Activated CD8-positive, alpha-beta memory T cell treated with anti-CD3 and anti-CD28 coated beads, Interleukin-2, amount 50 U/mL, for 24 hours (primary cell): ENCODE data around the gene TCOF1.

Experiments used
- DNase-seq: peaks from one replicate; pipeline ENCODE4 v3.0.0-alpha.2; 2020; ENCODE audit errors: extremely low read depth

TCOF1 gene

DNA sequence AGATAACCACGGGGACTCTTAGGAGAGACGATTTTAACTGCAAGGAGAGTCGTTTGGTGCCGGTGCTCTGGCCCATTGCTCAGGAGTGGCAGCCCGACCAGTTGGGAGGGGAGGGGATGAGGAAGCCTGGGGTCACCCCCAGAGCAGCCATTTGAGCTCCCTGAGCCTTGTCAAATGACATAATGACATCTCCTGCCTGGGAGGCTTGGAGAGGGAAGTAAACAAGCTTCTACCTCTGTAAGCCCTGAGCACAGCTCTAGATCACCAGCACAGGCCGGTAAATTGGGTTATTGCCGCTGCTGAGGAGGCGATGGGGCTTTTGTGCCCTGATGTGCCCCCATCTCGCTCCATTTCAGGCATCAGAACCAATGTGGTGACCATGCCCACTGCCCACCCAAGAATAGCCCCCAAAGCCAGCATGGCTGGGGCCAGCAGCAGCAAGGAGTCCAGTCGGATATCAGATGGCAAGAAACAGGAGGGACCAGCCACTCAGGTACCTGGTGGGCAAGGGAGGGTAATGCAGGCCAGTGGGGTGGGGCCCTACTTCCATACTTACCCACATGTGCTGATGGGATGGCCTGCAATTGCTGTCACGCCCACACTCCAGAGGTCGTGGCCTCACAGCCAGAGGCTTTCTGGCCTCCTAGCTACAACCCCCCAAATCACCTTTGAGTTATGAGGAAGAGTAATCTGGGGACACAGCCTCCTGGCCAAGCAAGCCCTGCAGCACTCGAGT, 32.2 kb downstream of the TCOF1 start:
- no peak for DNase-seq

DNA sequence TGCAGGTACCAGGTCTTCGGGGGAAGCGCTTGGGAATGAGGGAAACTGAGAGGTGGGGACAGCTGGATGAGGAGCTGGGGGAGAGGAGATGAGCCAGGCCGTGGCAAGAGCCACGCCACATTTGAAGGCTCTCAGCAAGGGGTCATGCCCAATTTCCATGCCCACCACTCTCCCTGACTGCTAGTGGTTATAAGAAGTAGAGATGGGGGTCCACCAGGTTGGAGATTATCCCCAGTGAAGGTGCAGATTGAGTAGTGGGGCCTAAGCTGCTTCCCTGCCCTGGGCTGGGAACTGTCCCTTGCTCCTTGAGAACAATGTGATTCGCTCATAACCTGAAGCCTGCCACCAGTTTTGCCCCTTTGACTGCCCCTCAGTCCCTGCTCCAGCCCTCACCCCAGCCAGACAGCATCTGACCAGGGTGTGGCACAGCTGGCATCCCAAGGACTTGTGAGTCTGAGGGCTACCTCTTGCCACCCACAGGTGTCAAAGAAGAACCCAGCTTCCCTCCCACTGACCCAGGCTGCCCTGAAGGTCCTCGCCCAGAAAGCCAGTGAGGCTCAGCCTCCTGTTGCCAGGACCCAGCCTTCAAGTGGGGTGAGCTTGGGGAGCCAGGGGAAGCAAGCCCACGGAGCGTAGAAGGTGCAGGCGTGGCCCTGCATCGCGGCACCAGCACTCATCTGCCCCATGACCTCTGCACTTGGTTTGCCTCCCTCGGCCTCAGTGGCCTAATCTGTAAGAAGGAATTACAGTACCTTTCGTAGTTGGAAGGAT, 33.8 kb downstream of the TCOF1 start:
- no peak for DNase-seq

DNA sequence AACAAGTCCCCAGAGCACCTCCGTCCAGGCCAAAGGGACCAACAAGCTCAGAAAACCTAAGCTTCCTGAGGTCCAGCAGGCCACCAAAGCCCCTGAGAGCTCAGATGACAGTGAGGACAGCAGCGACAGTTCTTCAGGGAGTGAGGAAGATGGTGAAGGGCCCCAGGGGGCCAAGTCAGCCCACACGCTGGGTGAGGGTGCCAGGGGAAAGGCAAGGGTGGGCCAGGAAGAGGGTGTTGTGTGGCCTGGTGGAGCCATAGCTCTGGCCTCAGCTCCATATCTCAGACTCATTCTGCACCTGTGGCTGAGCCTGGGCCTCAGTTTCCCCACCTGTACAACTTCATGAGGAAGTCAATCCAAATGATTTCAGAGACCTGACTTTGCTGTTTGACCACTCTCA, 34.5 kb downstream of the TCOF1 start:
- no peak for DNase-seq

DNA sequence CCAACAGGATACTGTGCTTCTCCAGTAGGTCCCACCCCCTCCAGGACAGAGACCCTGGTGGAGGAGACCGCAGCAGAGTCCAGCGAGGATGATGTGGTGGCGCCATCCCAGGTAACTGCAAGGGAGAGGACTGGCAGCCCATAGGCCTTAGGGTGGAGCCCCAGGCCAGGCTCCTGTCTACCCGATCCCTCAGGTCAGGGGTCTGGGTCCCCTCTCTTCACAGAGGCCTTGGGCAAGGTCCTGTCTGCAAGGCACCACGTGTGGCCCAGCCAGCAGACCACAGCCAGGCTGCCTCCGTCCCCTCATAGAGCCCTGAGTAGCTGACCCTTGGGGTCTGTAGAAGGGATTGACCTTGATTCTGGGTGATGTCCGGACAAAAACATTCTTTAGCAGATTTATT, 35.2 kb downstream of the TCOF1 start:
- no peak for DNase-seq

DNA sequence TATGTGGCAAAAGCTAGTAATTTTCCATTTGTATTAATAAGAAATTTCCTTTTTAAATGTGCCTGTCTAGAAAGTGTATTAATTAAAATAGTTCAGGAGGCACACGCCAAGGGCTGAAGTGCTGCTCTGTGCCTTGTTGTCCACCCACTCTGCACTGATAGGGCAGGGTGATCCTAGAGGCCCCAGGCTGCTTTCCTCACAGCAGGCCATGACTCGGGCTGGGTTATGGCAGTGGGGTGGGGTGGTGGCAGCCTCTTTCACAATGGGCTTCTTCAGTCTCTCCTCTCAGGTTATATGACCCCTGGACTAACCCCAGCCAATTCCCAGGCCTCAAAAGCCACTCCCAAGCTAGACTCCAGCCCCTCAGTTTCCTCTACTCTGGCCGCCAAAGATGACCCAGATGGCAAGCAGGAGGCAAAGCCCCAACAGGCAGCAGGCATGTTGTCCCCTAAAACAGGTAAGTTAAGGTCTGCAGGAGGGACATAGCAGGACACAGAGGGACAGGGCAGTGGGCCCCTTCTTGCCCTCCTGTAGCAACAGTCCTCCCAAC, 35.7 kb downstream of the TCOF1 start:
- no peak for DNase-seq

DNA sequence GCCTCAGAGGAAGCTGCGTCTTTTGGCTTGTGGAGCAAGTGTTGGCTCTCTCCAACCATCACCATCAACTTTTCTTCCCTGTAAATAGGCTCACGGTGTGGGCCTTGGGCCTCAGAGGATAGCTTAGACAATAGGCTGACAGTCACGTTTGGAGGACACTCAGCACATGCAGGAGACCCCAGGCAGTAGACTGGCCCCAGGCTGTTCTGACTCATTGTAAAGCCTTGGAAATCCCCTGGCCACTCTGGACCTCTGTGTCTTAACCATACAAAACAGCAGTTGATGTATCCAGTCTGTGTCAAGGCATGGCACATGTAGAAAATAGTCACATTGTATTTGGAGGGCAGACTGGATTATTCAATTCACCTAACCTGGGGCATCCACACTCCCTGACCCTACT, 36.6 kb downstream of the TCOF1 start:
- no peak for DNase-seq

DNA sequence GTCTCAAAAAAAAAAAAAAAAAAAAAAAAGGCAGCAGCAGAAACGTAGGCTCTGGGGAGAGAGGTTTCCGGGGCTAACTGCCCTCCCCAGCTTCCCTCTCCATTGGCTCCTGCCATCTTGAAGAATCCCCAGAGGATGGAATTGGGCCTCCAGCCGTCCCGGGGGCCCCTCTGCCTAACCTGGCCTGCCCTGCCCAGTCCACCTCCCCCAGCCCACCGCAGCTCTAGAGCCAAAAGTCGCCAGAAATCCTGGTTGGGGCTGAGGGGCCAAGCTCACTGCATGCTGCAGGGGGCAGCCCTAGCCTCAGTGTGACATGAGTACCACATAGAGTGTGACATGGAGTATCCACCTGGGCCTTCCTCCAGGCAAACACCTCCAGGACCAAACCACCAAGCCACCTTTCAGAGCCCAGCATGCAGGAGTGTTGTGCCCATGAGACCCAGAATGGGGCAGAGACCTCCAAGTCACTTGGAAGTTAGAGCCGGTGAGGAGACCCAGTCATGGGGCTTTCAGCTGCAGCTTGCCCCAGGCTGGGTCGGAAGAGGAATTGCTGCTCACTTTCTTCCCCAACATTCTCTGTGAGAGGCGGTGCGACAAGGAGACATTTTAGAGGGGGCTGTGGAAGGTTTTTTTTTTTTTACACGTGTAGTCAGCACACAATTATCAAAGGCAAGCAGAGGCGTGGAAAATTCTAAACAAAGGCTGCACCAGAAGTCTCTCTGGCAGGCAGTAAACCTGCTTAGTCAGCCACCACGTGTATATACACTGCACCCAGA, 37.6 kb downstream of the TCOF1 start:
- no peak for DNase-seq

DNA sequence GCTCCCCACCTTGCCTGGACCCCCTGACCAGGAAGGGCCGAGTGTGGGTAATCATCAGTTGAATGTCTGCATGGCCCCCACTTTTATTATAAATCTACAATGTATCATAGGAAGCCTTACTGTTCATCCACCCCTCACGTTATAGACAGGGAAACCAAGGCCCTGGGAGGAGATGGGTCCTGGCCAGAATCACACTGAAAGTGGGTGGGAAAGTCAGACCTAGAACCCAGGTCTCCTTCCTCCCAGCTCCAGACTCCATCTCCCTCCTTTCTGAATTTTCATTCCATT, 38.1 kb downstream of the TCOF1 start:
- DNase-seq: no peak

DNA sequence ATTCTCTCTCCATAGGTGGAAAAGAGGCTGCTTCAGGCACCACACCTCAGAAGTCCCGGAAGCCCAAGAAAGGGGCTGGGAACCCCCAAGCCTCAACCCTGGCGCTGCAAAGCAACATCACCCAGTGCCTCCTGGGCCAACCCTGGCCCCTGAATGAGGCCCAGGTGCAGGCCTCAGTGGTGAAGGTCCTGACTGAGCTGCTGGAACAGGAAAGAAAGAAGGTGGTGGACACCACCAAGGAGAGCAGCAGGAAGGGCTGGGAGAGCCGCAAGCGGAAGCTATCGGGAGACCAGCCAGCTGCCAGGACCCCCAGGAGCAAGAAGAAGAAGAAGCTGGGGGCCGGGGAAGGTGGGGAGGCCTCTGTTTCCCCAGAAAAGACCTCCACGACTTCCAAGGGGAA, 38.8 kb downstream of the TCOF1 start:
- DNase-seq: no peak

DNA sequence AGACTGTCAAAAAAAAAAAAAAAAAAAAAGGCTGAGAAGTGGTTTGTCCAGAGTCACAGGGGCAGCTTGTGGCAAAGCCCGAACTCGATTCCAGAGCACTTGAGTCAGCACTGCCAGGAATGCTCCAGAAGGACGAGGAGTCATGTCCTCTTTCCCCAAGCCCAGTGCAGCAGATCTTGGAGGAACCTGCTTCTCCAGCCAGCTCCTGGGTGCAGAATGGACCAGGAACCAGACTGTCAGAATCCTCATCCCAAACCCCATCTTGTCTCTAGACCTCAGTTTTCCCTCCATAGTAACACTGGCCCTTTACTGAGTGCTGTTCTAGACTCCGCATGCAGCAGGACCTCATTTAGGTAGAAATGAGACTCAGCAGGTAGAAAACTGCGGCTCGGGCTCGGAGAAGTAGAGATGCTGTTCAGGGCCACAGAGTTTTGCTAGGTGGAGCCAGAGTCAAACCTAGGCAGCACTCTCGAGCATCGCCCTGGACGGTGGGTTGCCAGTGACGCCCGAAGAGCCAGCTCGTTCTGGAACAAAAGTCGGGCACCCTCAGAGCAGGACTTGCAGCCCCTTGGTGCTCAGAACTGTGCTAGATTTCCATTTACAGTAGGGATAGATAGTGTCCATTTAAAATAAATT, 39.8 kb downstream of the TCOF1 start:
- DNase-seq: no peak

DNA sequence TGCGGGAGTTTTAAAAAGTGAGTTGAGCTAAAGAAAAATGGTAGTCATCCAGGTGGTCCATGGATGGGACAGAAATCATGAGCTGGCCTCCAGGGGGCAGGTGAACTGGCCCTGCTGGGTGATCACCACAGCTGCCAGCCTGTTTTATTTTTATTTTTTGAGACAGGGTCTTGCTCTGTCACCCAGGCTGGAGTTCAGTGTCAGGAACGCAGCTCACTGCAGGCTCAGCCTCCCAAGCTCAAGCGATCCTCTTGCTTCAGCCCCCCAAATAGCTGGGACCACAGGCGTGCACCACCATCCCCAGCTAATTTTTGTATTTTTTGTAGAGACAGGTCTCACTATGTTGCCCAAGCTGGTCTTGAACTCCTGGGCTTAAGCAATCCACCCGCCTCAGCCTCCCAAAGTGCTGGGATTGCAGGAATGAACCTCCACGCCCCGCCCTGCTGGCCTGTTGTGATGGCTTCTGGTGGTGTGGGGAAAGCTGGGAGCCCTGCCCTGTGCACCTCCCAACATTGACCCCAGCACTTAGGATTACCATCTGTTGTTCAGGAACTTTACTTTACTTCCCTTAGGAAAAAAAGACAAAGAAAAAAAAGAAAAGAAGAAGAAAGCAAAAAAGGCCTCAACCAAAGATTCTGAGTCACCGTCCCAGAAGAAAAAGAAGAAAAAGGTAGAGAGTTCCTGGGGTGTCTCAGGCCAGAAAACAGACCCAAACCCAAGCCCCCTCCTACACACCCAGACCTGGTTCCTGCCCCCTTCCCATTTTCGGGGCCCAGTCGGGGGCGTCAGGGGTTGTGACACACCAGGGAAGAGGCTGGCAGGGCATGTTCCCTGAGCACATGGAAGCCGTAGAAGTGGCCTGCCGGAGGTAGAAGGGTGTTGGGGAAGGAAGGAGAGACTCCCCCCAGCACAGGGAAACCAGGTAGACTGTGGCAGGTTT, 40.6 kb downstream of the TCOF1 start:
- no peak for DNase-seq

DNA sequence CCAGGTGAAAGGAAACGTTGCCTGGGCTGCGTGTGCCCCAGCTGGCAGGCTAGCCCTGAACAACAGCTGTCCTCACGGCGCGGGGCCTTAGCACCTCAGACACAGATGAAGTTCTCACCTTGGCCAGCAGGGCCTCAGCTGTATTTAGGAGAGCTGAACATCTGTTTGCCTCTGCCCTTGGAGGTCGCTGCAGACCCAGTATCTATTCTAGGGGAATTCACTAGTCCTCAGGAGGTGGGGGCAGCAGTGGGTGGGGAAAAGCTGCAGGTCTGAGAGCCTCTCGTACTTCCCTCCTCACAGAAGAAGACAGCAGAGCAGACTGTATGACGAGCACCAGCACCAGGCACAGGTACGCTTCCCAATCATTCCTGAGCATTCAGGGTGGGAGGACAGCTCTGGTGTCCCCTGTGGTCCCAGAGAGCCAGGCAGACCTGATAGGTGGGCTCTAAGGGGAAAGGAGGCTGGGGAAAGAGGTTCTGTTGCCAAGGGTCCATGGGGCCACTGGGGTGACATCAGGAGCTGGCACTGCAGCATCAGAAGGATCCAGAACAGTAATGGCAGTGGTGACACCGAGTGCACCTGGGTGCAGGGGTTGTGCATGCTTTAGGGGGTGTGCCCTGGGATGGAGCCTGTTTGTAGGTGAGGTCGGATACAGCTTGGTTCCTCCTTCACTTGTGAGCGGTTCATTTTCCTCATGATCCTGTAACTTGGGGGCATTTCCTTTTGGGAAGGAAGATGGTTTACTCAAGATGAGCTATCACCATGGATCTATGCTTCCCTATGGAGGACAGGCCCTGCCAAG, 41.4 kb downstream of the TCOF1 start:
- DNase-seq: no peak

DNA sequence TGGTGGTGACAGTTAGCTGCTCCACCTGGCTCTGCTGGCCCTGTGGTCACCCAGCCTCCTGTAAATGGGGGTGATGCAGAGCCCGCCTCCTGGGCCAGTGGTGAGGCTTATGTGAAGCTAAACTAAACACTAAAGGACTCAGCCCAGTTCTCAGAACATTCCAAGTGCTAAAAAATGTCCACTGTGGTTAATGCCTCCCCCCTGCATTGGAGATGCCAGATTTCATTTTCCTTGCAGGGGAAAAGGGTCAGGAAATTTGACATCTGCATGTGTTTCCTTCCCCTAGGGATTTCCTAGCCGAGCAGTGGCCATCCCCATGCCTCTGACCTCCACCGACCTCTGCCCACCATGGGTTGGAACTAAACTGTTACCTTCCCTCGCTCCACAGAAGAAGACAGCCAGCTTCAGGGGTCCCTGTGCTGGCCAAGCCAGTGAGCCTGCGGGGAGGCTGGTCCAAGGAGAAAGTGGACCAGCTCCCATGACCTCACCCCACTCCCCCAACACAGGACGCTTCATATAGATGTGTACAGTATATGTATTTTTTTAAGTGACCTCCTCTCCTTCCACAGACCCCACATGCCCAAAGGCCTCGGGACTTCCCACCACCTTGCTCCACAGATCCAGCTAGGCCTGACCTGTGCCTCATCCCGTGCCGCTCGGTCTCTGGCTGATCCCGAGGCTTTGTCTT, 42.2 kb downstream of the TCOF1 start:
- DNase-seq: no peak

DNA sequence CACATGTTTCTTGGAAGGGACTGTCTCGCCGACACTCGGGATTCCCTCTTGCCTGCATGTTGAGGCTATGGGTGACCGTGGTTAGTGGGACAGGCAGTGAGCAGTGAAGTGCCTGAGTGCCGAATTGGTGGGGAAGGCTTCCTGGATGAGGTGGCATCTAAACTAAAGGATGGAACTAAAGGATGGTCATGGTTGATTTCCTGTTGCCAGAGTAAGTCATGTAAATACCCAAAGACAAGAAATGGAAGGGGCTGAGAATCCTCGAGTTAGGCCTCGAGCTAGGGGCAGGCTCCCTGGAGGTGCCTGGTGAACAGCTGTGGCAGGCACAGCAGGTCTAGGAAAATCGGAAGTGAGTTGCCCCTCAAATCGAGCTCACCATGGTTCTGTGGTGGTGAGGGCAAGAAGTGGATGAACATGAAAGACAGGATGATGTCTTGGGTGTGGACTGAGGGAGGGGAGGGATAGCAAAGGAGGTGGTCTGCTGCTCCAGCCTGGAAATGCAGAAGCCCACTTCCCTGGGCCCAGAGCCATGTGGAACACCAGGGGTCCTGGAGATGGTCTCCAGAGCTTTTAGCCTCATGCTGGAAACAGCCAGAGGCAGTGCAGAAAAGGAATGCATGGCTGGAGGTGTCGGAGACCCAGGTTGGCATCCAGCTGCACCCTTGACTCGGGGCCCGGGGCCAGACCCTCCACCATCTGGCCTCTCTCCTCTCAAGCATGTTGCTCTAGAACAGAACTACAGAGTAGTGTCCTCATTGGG, 43.0 kb downstream of the TCOF1 start:
- no peak for DNase-seq

DNA sequence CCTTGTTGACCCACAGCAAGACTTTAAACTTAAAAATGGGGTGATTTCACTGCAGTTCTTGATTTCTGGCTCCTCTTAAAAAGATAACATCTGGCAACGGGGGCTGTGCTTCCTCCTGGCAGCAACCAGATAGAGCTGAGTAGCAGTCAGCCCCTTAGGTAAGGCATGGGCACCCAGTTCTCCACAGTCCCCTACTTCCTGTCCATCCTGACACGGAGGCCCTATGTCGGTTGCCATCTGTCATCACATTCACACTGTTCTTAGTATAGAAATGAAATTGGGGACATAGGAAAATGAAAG, 43.5 kb downstream of the TCOF1 start:
- no peak for DNase-seq

DNA sequence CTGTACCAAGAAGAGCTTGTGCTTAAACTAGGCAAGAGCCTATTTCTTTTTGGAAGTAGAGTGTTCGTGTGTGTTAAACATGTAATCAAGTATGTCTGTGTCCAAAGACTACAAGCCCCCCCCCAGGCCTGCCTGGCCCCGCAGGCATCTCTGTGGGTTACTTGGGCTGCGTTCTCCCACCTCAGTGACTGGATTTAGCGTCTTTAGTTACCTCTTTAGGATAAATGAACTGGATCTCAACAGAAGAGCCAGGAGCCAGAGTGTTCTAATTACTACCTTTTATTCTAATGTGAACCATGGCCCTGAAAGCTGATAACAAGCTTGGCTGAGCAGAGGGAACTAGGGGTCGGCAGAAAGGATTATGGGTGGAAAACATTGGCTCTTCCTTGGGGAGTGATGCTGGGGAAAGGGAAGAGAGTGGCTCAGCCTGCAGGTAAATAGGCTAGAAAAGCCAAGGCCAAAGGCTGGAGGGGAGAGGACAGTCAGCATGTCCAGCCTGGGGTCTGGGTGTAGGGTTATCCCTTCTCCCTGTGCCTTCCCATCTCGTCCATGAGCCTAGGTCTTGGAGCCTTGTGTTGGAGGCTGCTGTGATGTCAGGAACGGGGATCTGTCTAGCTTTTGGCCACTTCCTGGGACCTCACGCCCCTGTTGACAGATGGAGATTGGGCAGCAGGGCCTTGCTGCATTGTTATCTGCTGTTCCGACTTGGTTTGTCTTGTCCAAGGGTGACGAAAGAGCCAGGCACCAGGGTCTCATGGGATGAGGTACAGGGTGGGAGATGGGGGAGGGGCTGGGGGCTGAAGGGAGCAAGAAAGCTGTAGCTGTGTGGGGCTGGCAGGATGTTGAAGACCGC, 44.1 kb downstream of the TCOF1 start:
- no peak for DNase-seq

DNA sequence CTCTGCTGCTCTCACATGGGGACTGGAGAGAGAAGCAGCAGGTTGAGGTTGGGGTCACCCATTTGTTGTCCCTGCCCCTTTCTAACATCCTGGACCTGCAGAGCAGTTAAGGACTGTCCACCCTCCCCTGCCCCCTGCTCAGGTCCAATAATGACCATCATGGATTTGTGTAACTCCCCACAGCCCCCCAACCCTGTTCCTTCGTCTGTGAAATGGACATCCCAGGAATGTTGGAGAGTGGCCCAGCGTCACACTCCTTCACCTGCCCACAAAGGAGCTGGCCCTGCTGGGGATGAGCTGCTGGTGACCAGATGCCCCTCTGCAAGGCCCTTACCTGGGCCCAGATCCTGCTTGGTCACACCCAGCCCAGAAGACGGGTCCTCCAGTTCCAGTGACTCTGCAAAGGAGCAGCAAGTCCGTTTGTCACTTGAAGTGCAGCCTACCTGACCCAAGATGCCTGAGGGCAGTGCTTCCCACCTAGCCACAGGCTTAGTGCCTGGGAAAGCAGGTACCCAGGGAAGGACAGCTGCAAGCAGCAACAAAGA, 44.8 kb downstream of the TCOF1 start:
- no peak for DNase-seq

DNA sequence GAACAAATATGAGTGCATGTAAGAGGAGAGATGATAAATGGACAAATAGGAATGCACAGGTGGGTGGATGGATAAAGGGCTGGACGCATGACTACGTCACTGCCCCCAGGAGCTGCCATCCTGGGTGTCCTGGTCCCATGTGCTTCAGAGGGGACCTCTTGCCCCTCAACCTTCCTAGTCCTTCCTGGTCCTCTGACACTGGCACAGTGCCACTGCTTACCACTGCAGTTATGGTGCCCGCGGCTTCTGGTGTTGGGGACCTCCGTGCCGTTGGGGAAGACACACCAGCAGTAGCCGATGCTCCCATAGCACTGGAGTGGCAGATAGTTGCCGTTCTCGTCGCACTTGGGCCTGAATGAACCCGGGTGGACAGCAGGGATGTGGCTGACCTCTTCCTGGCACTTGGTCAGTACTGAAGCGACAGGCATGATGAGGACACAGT, 45.4 kb downstream of the TCOF1 start:
- DNase-seq: no peak
